Upper lobe of left lung (tissue), 6 donors: ENCODE data around the gene DNAI1. TPM values are rescaled to one million over a fixed set of nuclear protein-coding genes. Genes with fewer than 3 reads are reported as not detected.

Experiments
- ATAC-seq, 2 donors: fragments of 200-7000 bp; cut with Tn5 transposase; one replicate each; pipeline ENCODE4 v1.9.1; 2022; ENCODE audit warnings: mild to moderate bottlenecking in 2 of 2, moderate library complexity in 2 of 2; ENCODE audit not compliant: low FRiP score in 2 of 2
- DNase-seq, 2 donors: peaks; one replicate each; pipeline ENCODE4 v3.0.0-alpha.2; 2019 to 2020
- H3K27ac ChIP-seq, 4 donors: fragments of 200-600 bp; sonication (generic); one replicate each; pipeline ENCODE4 v1.5.1; 2016 to 2019
- H3K27me3 ChIP-seq, 4 donors: fragments of 200-600 bp; sonication (generic); one replicate each; pipeline ENCODE4 v1.5.1; 2017 to 2019
- H3K36me3 ChIP-seq, 4 donors: fragments of 200-600 bp; sonication (generic); one replicate each; pipeline ENCODE4 v1.5.1; 2016 to 2019
- H3K4me1 ChIP-seq, 4 donors: fragments of 200-600 bp; sonication (generic); one replicate each; pipeline ENCODE4 v1.5.1; 2018 to 2019
- H3K4me3 ChIP-seq, 4 donors: fragments of 200-600 bp; sonication (generic); one replicate each; pipeline ENCODE4 v1.5.1; 2017 to 2019; ENCODE audit warnings: mild to moderate bottlenecking in 2 of 4, moderate library complexity in 1 of 4
- H3K9me3 ChIP-seq, 4 donors: fragments of 200-600 bp; sonication (generic); one replicate each; pipeline ENCODE4 v1.5.1; 2018 to 2019
- CTCF ChIP-seq, 6 experiments: fragments of 450-650 bp in 4 of 6; fragments of 200-600 bp in 2 of 6; sonication (generic) in 2 of 6; IDR thresholded peaks; one replicate each; pipeline ENCODE4 v1.5.1; 2016 to 2019; ENCODE audit warnings: antibody characterized with exemption in 6 of 6
- EP300 ChIP-seq, 4 donors: sonication (generic); formaldehyde crosslinking; IDR thresholded peaks; one replicate each; pipeline ENCODE4 v1.5.1; 2017; ENCODE audit warnings: antibody characterized with exemption in 4 of 4, control low read depth in 2 of 4
- POLR2A ChIP-seq, 4 donors: fragments of 450-650 bp; IDR thresholded peaks; one replicate each; pipeline ENCODE4 v1.5.1; 2016 to 2017; ENCODE audit warnings: antibody characterized with exemption in 4 of 4, mild to moderate bottlenecking in 2 of 4
- POLR2AphosphoS5 ChIP-seq, 2 donors: sonication (generic); formaldehyde crosslinking; IDR thresholded peaks; one replicate each; pipeline ENCODE4 v1.5.1; 2017; ENCODE audit warnings: antibody characterized with exemption in 2 of 2
- WGBS, 2 donors: methylation state at CpG; one replicate each; pipeline ENCODE4 v1.1.5; 2017 to 2018; 5-methylcytosine and 5-hydroxymethylcytosine counted together
- total RNA-seq, 6 donors: library from RNA; depleted of rRNA in 4 of 6; stranded (reverse); fragments of >200 nt in 4 of 6; gene quantifications; one replicate each; pipeline versions ENCODE4 v1.1.0 to v1.2.1, GENCODE V29; 2016 to 2021
- donor health status: DM: no; HTN: no; CAD: no; lungs with moderate emphysema.
- donor health status: DM: no; HTN: yes; CAD: no; lungs with severe emphysema.

Gene DNAI1
- total RNA-seq, 6 donors from 2014 or later = 0.37 to 39.8 (median 9.7) TPM

- H3K4me1 ChIP-seq = peaks cover 0 to 6% (median 2%) of the 10 kb centered on the region in 4 donors
- 92% methylated on average over 5 of the region's 5 CpGs; no CpG with 5 or more reads in 1 of the 2 donors for WGBS, 2 donors
- H3K4me3 ChIP-seq = no peak overlapping the region
- no peak for ATAC-seq
- no peaks in the 10 kb centered on the region for H3K36me3 ChIP-seq
- H3K27ac ChIP-seq = no peak overlapping the region
- H3K9me3 ChIP-seq = no peaks in the 10 kb centered on the region
- no peak for DNase-seq
- TF ChIP-seq CTCF (IDR thresholded peaks at IDR 0.05) (no peak), POLR2AphosphoS5 (IDR thresholded peaks at IDR 0.05) (no peak), POLR2A (IDR thresholded peaks at IDR 0.05) (no peak), EP300 (IDR thresholded peaks at IDR 0.05) (no peak)
- no peaks in the 10 kb centered on the region for H3K27me3 ChIP-seq
Observed at GRCh38 chr9:34549407-34549732, 90.8 kb downstream of the DNAI1 start.

GRCh38 chr9:34550016-34550680, 91.5 kb downstream of the DNAI1 start:
- Histone ChIP-seq H3K27me3 (no peaks in the 10 kb centered on the region), H3K36me3 (no peaks in the 10 kb centered on the region), H3K4me1 (peaks cover 0 to 6% (median 2%) of the 10 kb centered on the region in 4 donors), H3K4me3 (no peak overlapping the region), H3K9me3 (no peaks in the 10 kb centered on the region), H3K27ac (no peak overlapping the region)
- DNase-seq (peak in 1 of 2 donors; percentile 2), ATAC-seq (no peak)
- no peak for TF ChIP-seq POLR2A (IDR thresholded peaks at IDR 0.05)
- no peak for TF ChIP-seq EP300 (IDR thresholded peaks at IDR 0.05)
- TF ChIP-seq CTCF (IDR thresholded peaks at IDR 0.05) = no peak
- no peak for TF ChIP-seq POLR2AphosphoS5 (IDR thresholded peaks at IDR 0.05)
- 83 to 100% methylated on average over 7 to 12 of the region's 12 CpGs for WGBS, 2 donors

- no peak for TF ChIP-seq EP300 (IDR thresholded peaks at IDR 0.05)
- TF ChIP-seq POLR2A (IDR thresholded peaks at IDR 0.05) = no peak
- TF ChIP-seq CTCF (IDR thresholded peaks at IDR 0.05) = no peak
- no peak for TF ChIP-seq POLR2AphosphoS5 (IDR thresholded peaks at IDR 0.05)
- H3K27ac ChIP-seq = no peak overlapping the region
- no peak for ATAC-seq
- H3K9me3 ChIP-seq = no peaks in the 10 kb centered on the region
- H3K36me3 ChIP-seq = no peaks in the 10 kb centered on the region
- DNase-seq = peak in 1 of 2 donors; percentile 12
- H3K4me3 ChIP-seq = no peak overlapping the region
- 74 to 90% methylated on average over 2 to 4 of the region's 5 CpGs for WGBS, 2 donors
- peaks cover 0 to 6% (median 2%) of the 10 kb centered on the region in 4 donors for H3K4me1 ChIP-seq
- no peaks in the 10 kb centered on the region for H3K27me3 ChIP-seq
Observed at GRCh38 chr9:34550681-34551270, 92.2 kb downstream of the DNAI1 start.

GRCh38 chr9:34551751-34552605, 93.4 kb downstream of the DNAI1 start:
- Histone ChIP-seq H3K27ac (no peak overlapping the region), H3K36me3 (no peaks in the 10 kb centered on the region), H3K4me3 (no peak overlapping the region), H3K9me3 (no peaks in the 10 kb centered on the region), H3K4me1 (no peaks in the 10 kb centered on the region), H3K27me3 (no peaks in the 10 kb centered on the region)
- WGBS, 2 donors = 76 to 86% methylated on average over 3 to 20 of the region's 20 CpGs
- TF ChIP-seq EP300 (IDR thresholded peaks at IDR 0.05) (no peak), POLR2AphosphoS5 (IDR thresholded peaks at IDR 0.05) (no peak), POLR2A (IDR thresholded peaks at IDR 0.05) (no peak), CTCF (IDR thresholded peaks at IDR 0.05) (no peak)
- ATAC-seq (no peak), DNase-seq (peak; percentile 14 to 74)
